IPS-20b (cell line): ENCODE data around the gene MEGF11.

Experiments used
- H3K27ac ChIP-seq: one replicate; pipeline ENCODE4 v1.5.1; 2013; ENCODE audit warnings: low read length
- H3K27me3 ChIP-seq: 2 replicates; pipeline ENCODE4 v1.6.1; 2013; ENCODE audit warnings: mild to moderate bottlenecking, low read length, inconsistent platforms; ENCODE audit not compliant: insufficient read depth
- H3K36me3 ChIP-seq: 2 replicates; pipeline ENCODE4 v1.6.1; 2013; ENCODE audit warnings: low read depth, mild to moderate bottlenecking, inconsistent platforms, low read length, moderate library complexity; ENCODE audit not compliant: insufficient read depth
- H3K4me1 ChIP-seq: 2 replicates; pipeline ENCODE4 v1.6.1; 2013; ENCODE audit warnings: mild to moderate bottlenecking, control low read depth, inconsistent platforms, low read length, moderate library complexity; ENCODE audit not compliant: insufficient read depth
- H3K4me3 ChIP-seq: 2 replicates; pipeline ENCODE4 v1.5.1; 2013; ENCODE audit warnings: mild to moderate bottlenecking, low read length, inconsistent platforms
- H3K9ac ChIP-seq: 2 replicates; pipeline ENCODE4 v1.6.1; 2013; ENCODE audit warnings: low read depth, mild to moderate bottlenecking, inconsistent platforms, low read length, moderate library complexity
- H3K9me3 ChIP-seq: 2 replicates; pipeline ENCODE4 v1.6.1; 2013; ENCODE audit warnings: mild to moderate bottlenecking, low read depth, low read length, inconsistent platforms; ENCODE audit not compliant: insufficient read depth

MEGF11 gene

GRCh38 chr15:66235866-66236265 lies 17.7 kb downstream of the MEGF11 start:
- Histone ChIP-seq H3K27ac (no peak overlapping the region), H3K9me3 (no peaks in the 10 kb centered on the region), H3K36me3 (no peaks in the 10 kb centered on the region), H3K4me1 (no peaks in the 10 kb centered on the region; the same call in 1 of the 2 replicates), H3K9ac (no peak overlapping the region), H3K27me3 (no peaks in the 10 kb centered on the region), H3K4me3 (no peak overlapping the region)

GRCh38 chr15:66234798-66235197 lies 18.8 kb downstream of the MEGF11 start:
- Histone ChIP-seq H3K4me1 (no peaks in the 10 kb centered on the region; the same call in 1 of the 2 replicates), H3K4me3 (no peak overlapping the region), H3K27me3 (no peaks in the 10 kb centered on the region), H3K36me3 (no peaks in the 10 kb centered on the region), H3K9ac (no peak overlapping the region), H3K9me3 (no peaks in the 10 kb centered on the region), H3K27ac (no peak overlapping the region)

- Histone ChIP-seq H3K9me3 (no peaks in the 10 kb centered on the region), H3K36me3 (no peaks in the 10 kb centered on the region), H3K27ac (no peak overlapping the region), H3K4me1 (no peaks in the 10 kb centered on the region; the same call in 1 of the 2 replicates), H3K27me3 (no peaks in the 10 kb centered on the region), H3K9ac (no peak overlapping the region), H3K4me3 (no peak overlapping the region)
Observed at GRCh38 chr15:66233487-66234415, 19.8 kb downstream of the MEGF11 start.

GRCh38 chr15:66232267-66232625 lies 21.3 kb downstream of the MEGF11 start:
- no peak overlapping the region for H3K9ac ChIP-seq
- no peak overlapping the region for H3K27ac ChIP-seq
- no peaks in the 10 kb centered on the region for H3K4me1 ChIP-seq

GRCh38 chr15:66231394-66232266 lies 21.9 kb downstream of the MEGF11 start:
- H3K4me3 ChIP-seq = no peak overlapping the region
- no peak overlapping the region for H3K27ac ChIP-seq

More at GRCh38 chr15:66232267-66232625, 21.3 kb downstream of the MEGF11 start:
- Histone ChIP-seq H3K36me3 (no peaks in the 10 kb centered on the region), H3K9me3 (no peaks in the 10 kb centered on the region), H3K27me3 (no peaks in the 10 kb centered on the region), H3K4me3 (no peak overlapping the region)

GRCh38 chr15:66229790-66230465 lies 23.6 kb downstream of the MEGF11 start:
- H3K27ac ChIP-seq = no peak overlapping the region
- no peaks in the 10 kb centered on the region for H3K4me1 ChIP-seq
- H3K9me3 ChIP-seq = no peaks in the 10 kb centered on the region
- no peaks in the 10 kb centered on the region for H3K27me3 ChIP-seq
- H3K9ac ChIP-seq = no peak overlapping the region
- no peaks in the 10 kb centered on the region for H3K36me3 ChIP-seq
- H3K4me3 ChIP-seq = no peak overlapping the region

More at GRCh38 chr15:66231394-66232266, 21.9 kb downstream of the MEGF11 start:
- Histone ChIP-seq H3K36me3 (no peaks in the 10 kb centered on the region), H3K4me1 (no peaks in the 10 kb centered on the region), H3K9me3 (no peaks in the 10 kb centered on the region), H3K9ac (no peak overlapping the region), H3K27me3 (no peaks in the 10 kb centered on the region)

GRCh38 chr15:66228807-66229735 lies 24.5 kb downstream of the MEGF11 start:
- Histone ChIP-seq H3K27me3 (no peaks in the 10 kb centered on the region), H3K4me1 (no peaks in the 10 kb centered on the region), H3K4me3 (no peak overlapping the region), H3K27ac (no peak overlapping the region), H3K9me3 (no peaks in the 10 kb centered on the region), H3K36me3 (no peaks in the 10 kb centered on the region), H3K9ac (no peak overlapping the region)

GRCh38 chr15:66226736-66227135 lies 26.8 kb downstream of the MEGF11 start:
- Histone ChIP-seq H3K36me3 (no peaks in the 10 kb centered on the region), H3K27ac (no peak overlapping the region), H3K4me1 (no peaks in the 10 kb centered on the region)

GRCh38 chr15:66225656-66226274 lies 27.8 kb downstream of the MEGF11 start:
- Histone ChIP-seq H3K9ac (no peak overlapping the region), H3K4me1 (no peaks in the 10 kb centered on the region), H3K9me3 (no peaks in the 10 kb centered on the region), H3K27ac (no peak overlapping the region), H3K4me3 (no peak overlapping the region), H3K27me3 (no peaks in the 10 kb centered on the region), H3K36me3 (no peaks in the 10 kb centered on the region)

More at GRCh38 chr15:66226736-66227135, 26.8 kb downstream of the MEGF11 start:
- Histone ChIP-seq H3K27me3 (no peaks in the 10 kb centered on the region), H3K9me3 (no peaks in the 10 kb centered on the region), H3K9ac (no peak overlapping the region), H3K4me3 (no peak overlapping the region)

- no peak overlapping the region for H3K27ac ChIP-seq
- H3K4me3 ChIP-seq = no peak overlapping the region
- no peaks in the 10 kb centered on the region for H3K36me3 ChIP-seq
- no peaks in the 10 kb centered on the region for H3K4me1 ChIP-seq
- no peaks in the 10 kb centered on the region for H3K27me3 ChIP-seq
- no peaks in the 10 kb centered on the region for H3K9me3 ChIP-seq
- no peak overlapping the region for H3K9ac ChIP-seq
Observed at GRCh38 chr15:66224946-66225345, 28.6 kb downstream of the MEGF11 start.
